GM11168 (cell line): ENCODE results near the gene CNTLN.

Source experiments
- in situ Hi-C: fragments of 300-500 bp; cut with MboI; formaldehyde crosslinking; loops from one replicate; pipeline ENCODE4 v1.12.0; 2022; ENCODE audit warnings: low sequenced_read_pairs; ENCODE audit not compliant: unreplicated experiment

Gene CNTLN

GRCh38 chr9:17484906-17485305 is 350.1 kb downstream of the CNTLN start:
- in situ Hi-C loops: no loop called here

GRCh38 chr9:17486396-17486795 is 351.6 kb downstream of the CNTLN start:
- in situ Hi-C loops: no loop called here

GRCh38 chr9:17487467-17487866 is 352.6 kb downstream of the CNTLN start:
- in situ Hi-C loops: no loop called here

GRCh38 chr9:17488662-17489061 is 353.8 kb downstream of the CNTLN start:
- in situ Hi-C loops: no loop called here

GRCh38 chr9:17490110-17490509 is 355.3 kb downstream of the CNTLN start:
- in situ Hi-C loops: no loop called here

GRCh38 chr9:17491780-17492179 is 356.9 kb downstream of the CNTLN start:
- in situ Hi-C loops: no loop called here

- in situ Hi-C loops: no loop called here
Observed at GRCh38 chr9:17503196-17503595, 368.4 kb downstream of the CNTLN start.

- in situ Hi-C loops: no loop called here
Observed at GRCh38 chr9:17509151-17509550, 374.3 kb downstream of the CNTLN start.

GRCh38 chr9:17509701-17510100 is 374.9 kb downstream of the CNTLN start:
- in situ Hi-C loops: no loop called here

- in situ Hi-C loops: no loop called here
Observed at GRCh38 chr9:17519761-17520160, 384.9 kb downstream of the CNTLN start.

- in situ Hi-C loops: no loop called here
Observed at GRCh38 chr9:17520268-17521064, 385.6 kb downstream of the CNTLN start.

- in situ Hi-C loops: no loop called here
Observed at GRCh38 chr9:17521100-17521855, 386.4 kb downstream of the CNTLN start.

- in situ Hi-C loops: loop anchor here (25.0 kb wide), 1 partner anchor 686 kb away; no protein-coding TSS in a partner anchor
Observed at GRCh38 chr9:17526726-17527125, 391.9 kb downstream of the CNTLN start.

- in situ Hi-C loops: loop anchor here (25.0 kb wide), 1 partner anchor 683 kb away; no protein-coding TSS in a partner anchor
Observed at GRCh38 chr9:17528859-17529258, 394.0 kb downstream of the CNTLN start.

- in situ Hi-C loops: loop anchor here (10.0 to 25.0 kb wide), 2 partner anchors 273 to 681 kb away; no protein-coding TSS in a partner anchor
Observed at GRCh38 chr9:17531642-17532254, 396.9 kb downstream of the CNTLN start.

GRCh38 chr9:17532461-17532860 is 397.6 kb downstream of the CNTLN start:
- in situ Hi-C loops: loop anchor here (10.0 to 25.0 kb wide), 2 partner anchors 272 to 680 kb away; no protein-coding TSS in a partner anchor

GRCh38 chr9:17535176-17535575 is 400.3 kb downstream of the CNTLN start:
- in situ Hi-C loops: loop anchor here (10.0 to 25.0 kb wide), 2 partner anchors 270 to 677 kb away; no protein-coding TSS in a partner anchor

GRCh38 chr9:17536027-17536426 is 401.2 kb downstream of the CNTLN start:
- in situ Hi-C loops: loop anchor here (10.0 to 25.0 kb wide), 2 partner anchors 269 to 676 kb away; no protein-coding TSS in a partner anchor

- in situ Hi-C loops: no loop called here
Observed at GRCh38 chr9:17551023-17551422, 416.2 kb downstream of the CNTLN start.
